Measurements from ENCODE around the gene BHLHE23.
"Not testable (repeated sequence)": the region's sequence is repeated elsewhere in the genome, so short reads cannot be mapped to it uniquely, and the experiment has no call there.

The BHLHE23 gene

GRCh38 chr20:63043348-63044203 lies 36.8 kb upstream of the BHLHE23 start:
- DNase-seq (ENCODE audit: low read depth): no peak
- TF ChIP-seq, protein P1, sequence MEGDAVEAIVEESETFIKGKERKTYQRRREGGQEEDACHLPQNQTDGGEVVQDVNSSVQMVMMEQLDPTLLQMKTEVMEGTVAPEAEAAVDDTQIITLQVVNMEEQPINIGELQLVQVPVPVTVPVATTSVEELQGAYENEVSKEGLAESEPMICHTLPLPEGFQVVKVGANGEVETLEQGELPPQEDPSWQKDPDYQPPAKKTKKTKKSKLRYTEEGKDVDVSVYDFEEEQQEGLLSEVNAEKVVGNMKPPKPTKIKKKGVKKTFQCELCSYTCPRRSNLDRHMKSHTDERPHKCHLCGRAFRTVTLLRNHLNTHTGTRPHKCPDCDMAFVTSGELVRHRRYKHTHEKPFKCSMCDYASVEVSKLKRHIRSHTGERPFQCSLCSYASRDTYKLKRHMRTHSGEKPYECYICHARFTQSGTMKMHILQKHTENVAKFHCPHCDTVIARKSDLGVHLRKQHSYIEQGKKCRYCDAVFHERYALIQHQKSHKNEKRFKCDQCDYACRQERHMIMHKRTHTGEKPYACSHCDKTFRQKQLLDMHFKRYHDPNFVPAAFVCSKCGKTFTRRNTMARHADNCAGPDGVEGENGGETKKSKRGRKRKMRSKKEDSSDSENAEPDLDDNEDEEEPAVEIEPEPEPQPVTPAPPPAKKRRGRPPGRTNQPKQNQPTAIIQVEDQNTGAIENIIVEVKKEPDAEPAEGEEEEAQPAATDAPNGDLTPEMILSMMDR (conservative IDR thresholded peaks at IDR 0.05; ENCODE audit: low read length): no peak
- no peak overlapping the region for H3K4me3 ChIP-seq (ENCODE audit: low read length)

DNA sequence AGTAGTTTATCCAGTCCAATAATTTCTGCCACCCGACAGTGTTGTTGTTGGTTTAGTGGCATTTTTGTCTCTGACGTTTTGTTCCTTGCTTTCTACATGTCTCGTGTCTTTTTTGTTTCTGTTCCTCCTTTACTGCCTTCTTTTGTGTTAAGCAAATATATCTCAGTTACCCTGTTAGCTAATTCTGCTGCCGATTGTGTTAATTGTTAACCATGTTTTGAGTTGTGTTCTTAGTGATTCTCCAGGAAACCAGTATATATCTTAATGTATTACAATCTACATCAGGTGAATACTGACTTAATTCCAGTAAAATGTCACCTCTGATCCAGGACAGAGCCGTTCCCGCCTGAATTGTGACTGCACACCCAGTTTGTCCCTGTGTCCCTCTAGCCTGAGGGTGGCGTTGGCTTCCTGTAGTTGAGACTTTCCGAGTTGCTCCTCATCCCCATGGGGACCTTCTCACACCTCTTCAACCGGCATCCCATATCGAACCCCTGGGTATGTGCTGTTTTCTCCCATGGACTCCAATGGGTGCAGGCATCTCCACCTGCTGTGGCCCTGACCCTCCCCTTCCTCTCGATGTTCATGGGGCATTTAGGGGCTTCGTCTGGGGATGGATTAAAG lies 35.8 kb upstream of the BHLHE23 start:
- TF ChIP-seq, protein P1 (conservative IDR thresholded peaks at IDR 0.05; ENCODE audit: low read length): no peak
- no peak overlapping the region for H3K4me3 ChIP-seq (ENCODE audit: low read length)
- DNase-seq (ENCODE audit: low read depth): no peak

DNA sequence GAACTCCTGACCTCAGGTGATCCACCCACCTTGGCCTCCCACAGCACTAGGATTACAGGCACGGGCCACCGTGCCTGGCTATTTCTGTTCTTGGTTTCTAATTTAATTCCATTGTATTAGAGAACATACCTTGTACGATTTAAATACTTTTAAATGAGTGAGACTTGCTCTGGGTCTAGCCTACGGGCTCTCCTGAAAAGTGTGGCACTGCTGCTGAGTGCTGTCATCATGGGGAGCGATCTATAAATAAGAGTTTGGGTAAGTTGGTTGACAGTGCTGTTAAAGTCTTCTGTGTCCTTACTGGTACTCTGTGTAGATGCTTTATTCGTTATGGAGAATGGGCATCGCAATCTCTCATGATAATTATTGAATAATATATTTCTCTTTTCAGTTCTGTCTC lies 35.0 kb upstream of the BHLHE23 start:
- H3K4me3 ChIP-seq (ENCODE audit: low read length): no peak overlapping the region
- DNase-seq (ENCODE audit: low read depth): no peak
- TF ChIP-seq, protein P1 (conservative IDR thresholded peaks at IDR 0.05; ENCODE audit: low read length): no peak

DNA sequence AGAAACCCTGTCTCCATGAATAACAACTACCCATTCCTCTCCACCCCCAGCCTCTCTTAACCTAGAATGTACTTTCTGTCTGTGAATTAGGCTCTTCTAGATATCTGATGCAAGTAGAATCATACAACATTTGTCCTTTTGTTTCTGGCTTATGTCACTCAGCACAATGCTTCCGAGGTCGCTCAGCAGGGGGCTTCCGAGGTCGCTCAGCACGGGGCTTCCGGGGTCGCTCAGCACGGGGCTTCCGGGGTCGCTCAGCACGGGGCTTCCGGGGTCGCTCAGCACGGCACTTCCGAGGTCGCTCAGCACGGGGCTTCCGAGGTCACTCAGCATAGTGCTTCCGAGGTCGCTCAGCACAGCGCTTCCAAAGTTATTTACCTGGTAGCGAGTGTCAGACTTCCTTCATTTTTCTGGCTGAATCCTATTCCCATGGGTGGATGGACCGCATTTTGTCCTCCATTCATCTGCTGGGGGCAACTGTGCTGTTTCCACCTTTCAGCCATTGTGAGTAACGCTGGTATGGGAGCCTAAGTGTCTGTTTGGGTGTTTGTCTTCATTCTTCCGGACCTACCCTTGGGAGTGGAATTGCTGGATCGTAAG lies 31.0 kb upstream of the BHLHE23 start:
- no peak for DNase-seq (ENCODE audit: low read depth)
- TF ChIP-seq, protein P1 (conservative IDR thresholded peaks at IDR 0.05; ENCODE audit: low read length): no peak
- no peak overlapping the region for H3K4me3 ChIP-seq (ENCODE audit: low read length)

- no peak overlapping the region for H3K4me3 ChIP-seq (ENCODE audit: low read length)
- no peak for DNase-seq (ENCODE audit: low read depth)
- TF ChIP-seq, protein P1 (conservative IDR thresholded peaks at IDR 0.05; ENCODE audit: low read length): no peak
These were observed 29.5 kb upstream of the BHLHE23 start for GRCh38 chr20:63036291-63036690.

DNA sequence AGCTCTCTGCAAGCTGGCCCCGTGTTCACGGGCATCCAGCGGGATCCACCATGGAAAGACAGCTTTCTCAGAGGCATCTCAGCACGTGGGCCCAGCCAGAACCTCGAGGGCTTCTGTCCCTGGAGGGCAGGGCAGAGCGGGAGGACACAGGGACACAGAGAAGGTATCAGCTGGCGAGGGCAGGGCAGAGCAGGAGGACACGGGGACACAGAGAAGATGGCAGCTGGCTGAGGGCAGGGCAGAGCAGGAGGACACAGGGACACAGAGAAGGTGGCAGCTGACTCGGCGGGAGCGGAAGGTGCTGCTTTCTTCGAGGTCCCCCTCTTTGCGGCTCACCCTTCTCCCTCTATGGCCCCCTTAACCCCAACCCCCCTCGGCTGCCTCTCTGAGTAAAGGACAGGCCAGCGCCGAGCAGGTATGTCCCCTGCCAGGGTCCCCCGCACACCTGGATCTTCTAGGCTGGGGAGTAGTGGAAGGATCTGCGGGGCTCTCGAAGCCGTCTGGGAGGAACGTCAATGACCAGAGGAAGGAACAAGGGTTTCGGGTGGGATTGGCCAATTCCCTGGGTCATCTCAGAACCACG lies 28.9 kb upstream of the BHLHE23 start:
- no peak overlapping the region for H3K4me3 ChIP-seq (ENCODE audit: low read length)
- no peak for DNase-seq (ENCODE audit: low read depth)
- TF ChIP-seq, protein P1 (conservative IDR thresholded peaks at IDR 0.05; ENCODE audit: low read length): no peak

DNA sequence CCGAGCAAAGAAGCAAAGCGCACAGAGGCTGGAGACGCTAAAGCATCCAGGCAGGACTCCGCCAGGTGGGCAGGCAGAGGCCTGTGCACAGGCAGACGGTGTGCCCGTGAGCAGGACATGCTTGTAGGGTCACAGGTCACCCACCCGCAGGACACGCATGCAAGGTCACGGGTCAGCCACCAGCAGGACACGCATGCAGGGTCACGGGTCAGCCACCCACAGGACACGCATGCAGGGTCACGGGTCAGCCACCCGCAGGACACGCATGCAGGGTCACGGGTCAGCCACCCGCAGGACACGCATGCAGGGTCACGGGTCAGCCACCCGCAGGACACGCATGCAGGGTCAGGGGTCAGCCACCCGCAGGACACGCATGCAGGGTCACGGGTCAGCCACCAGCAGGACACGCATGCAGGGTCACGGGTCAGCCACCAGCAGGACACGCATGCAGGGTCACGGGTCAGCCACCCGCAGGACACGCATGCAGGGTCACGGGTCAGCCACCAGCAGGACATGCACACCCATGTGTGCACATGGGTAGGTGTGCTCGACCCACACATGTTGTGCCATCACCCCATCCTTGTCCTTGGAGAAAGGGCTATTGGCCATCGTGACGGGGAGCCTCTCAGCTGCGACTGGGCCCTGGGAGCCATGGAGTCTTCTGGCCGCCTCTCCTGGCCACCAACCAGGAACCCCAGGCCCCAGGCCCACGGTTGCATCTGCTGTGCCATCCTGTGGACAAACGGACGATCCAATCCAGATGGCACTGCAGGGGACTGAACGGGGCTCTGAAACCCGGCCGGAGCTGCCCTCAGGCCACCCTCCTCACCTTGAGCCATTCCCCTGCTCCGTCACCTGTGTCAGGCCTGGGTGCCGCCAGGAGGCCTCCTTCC lies 28.2 kb upstream of the BHLHE23 start:
- not testable (repeated sequence) for DNase-seq (ENCODE audit: low read depth); H3K4me3 ChIP-seq (ENCODE audit: low read length)

Measured in AG10803 (cell line).